GM06990 (cell line): Measurements from ENCODE around the gene CEP126.

Experiments used
- DNase-seq: peaks from one replicate; pipeline ENCODE4 v3.0.0-alpha.2; 2011; ENCODE audit not compliant: insufficient read length; ENCODE audit errors: extremely low read depth
- H3K27me3 ChIP-seq: replicated peaks from 2 replicates; pipeline ENCODE4 v1.6.0; 2011; ENCODE audit warnings: low read length; ENCODE audit not compliant: control insufficient read depth, insufficient read depth
- H3K36me3 ChIP-seq: 2 replicates; pipeline ENCODE4 v1.5.1; 2011; ENCODE audit warnings: low read length; ENCODE audit not compliant: control insufficient read depth, insufficient read depth
- H3K4me3 ChIP-seq: replicated peaks from 2 replicates; pipeline ENCODE4 v1.5.1; 2011; ENCODE audit warnings: low read depth, mild to moderate bottlenecking, control low read depth, low read length
- TF ChIP-seq, protein P1 (sequence below): IDR thresholded peaks from 2 replicates; pipeline ENCODE4 v1.5.1; 2011; ENCODE audit warnings: low read length, control low read depth, mild to moderate bottlenecking, inconsistent platforms; ENCODE audit not compliant: insufficient read depth, poor library complexity, severe bottlenecking

The CEP126 gene, protein sequence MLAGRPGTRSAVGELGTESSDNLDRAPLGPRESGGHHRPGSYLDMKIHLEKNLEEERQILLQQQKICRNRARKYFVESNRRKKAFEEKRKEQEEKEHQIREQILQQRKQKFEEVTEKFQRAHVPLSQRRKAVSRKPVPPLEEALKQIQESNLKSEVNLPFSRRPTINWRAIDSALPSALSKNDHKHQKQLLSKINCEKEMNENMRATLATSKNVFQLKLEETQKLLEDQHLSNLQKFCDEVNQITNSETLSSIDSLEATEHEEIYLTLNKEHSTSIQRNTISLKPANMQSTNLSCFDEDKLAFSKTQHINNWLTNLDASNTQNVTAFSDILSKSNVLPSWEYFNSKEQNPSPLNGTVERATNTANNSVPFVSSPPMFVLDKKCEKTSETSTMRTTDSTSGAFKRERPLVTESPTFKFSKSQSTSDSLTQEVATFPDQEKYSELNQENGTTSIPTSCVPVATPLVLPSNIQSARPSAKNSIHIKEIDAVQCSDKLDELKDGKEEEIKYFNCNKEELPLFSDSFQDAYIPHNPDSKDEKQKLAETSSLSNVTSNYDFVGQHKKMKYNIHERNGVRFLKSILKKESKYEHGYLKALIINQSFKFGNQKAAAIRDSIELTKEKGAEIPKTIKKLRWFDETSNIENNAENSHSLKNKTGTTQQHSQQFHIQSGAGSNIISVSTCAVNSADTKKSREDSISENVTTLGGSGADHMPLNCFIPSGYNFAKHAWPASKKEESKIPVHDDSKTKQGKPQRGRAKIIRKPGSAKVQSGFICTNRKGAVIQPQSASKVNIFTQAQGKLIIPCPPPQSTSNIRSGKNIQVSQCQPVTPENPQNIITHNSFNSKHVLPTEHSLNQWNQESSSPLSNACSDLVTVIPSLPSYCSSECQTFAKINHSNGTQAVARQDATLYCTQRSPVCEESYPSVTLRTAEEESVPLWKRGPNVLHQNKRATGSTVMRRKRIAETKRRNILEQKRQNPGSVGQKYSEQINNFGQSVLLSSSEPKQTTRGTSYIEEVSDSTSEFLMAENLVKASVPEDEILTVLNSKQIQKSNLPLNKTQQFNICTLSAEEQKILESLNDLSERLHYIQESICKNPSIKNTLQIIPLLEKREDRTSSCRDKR

DNA sequence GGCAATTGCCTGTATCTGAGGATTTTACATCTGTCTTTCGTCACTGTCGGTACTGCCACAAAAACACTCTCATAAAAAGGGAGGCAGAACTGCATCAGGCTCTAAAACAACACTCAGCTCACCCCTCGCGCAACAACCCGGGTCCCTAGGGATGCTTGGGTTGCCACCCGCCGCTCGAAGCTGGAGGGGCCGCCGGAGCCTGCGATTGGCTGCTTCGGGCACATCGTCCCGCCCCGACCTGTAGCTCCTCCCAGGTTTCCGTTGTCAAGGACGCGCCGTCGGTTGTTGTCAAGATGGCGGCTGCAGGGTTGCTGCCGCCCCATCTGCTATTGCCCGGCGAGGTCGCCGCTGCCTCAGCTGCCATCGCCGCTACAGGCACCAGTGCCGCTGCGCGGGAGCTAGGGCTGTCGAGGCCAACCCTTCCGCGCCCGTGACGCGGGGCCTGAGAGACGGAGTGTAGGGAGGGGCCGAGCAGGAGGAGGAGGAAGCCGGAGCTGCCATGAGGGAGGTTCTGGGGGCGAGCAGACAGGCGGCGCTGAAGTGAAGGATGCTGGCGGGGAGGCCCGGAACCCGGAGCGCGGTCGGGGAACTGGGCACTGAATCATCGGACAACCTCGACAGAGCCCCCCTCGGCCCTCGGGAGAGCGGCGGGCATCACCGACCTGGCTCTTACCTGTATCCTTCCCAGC, at the start of gene CEP126:
CEP126 (plus strand) TSS at position 273 of the 689 bp plus-strand sequence; CDS start at position 548, 275 bp downstream.
- TF ChIP-seq, protein P1, sequence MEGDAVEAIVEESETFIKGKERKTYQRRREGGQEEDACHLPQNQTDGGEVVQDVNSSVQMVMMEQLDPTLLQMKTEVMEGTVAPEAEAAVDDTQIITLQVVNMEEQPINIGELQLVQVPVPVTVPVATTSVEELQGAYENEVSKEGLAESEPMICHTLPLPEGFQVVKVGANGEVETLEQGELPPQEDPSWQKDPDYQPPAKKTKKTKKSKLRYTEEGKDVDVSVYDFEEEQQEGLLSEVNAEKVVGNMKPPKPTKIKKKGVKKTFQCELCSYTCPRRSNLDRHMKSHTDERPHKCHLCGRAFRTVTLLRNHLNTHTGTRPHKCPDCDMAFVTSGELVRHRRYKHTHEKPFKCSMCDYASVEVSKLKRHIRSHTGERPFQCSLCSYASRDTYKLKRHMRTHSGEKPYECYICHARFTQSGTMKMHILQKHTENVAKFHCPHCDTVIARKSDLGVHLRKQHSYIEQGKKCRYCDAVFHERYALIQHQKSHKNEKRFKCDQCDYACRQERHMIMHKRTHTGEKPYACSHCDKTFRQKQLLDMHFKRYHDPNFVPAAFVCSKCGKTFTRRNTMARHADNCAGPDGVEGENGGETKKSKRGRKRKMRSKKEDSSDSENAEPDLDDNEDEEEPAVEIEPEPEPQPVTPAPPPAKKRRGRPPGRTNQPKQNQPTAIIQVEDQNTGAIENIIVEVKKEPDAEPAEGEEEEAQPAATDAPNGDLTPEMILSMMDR: peak; percentile 39
- no peaks in the 10 kb centered on the region for H3K36me3 ChIP-seq

GRCh38 chr11:101866619-101867491, 48.0 kb upstream of the CEP126 start:
- Histone ChIP-seq H3K36me3 (no peaks in the 10 kb centered on the region), H3K4me3 (no peak overlapping the region), H3K27me3 (no peaks in the 10 kb centered on the region)
- no peak for DNase-seq
- TF ChIP-seq, protein P1: no peak

More for the DNA sequence above, at the start of gene CEP126:
- Histone ChIP-seq H3K4me3 (peak within 1 kb of the TSS; percentile 55), H3K27me3 (no peaks in the 10 kb centered on the region; the same call in 1 of the 2 replicates)
- DNase-seq: peak; percentile 89

DNA sequence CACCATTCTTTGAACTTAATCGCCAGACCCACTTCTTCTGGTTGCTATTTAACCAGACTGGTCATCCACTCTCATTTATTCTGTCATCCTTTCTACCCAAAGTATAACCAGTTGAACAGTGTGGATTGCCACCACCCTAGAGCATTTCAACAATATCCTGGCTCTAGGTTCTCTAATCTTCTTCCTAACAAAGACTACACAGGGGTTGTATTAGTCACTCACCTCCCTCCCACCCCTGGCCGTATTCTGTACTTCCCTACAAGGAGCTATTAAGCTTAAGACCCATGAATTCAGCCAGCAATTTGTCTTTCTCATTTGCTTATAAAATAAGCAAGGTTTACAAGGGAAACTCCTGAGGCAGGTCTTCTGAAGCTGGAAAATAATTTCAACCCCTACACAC, 46.9 kb upstream of the CEP126 start:
- no peak overlapping the region for H3K4me3 ChIP-seq
- TF ChIP-seq, protein P1: no peak
- H3K36me3 ChIP-seq: no peaks in the 10 kb centered on the region
- no peaks in the 10 kb centered on the region for H3K27me3 ChIP-seq
- no peak for DNase-seq

DNA sequence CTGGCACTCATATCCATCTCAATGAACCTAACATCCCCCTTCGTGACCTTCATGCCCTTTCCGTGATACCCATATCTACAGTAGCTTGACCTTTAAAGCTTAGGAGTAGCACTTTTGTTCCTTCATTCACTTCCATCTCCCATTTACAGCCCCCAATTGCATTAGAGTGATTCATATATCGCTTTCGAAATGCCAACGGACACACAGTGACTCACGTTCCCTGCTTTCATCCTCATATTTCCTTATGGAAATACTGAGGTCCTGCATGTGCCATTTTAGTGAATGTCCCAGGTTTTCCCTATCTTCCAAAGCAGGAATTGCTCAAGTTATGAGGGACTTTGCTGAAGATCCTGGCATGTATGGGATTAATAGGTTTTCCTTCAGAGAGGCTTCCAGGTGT, 44.3 kb upstream of the CEP126 start:
- H3K36me3 ChIP-seq: no peaks in the 10 kb centered on the region
- no peaks in the 10 kb centered on the region for H3K27me3 ChIP-seq
- TF ChIP-seq, protein P1: no peak
- no peak overlapping the region for H3K4me3 ChIP-seq
- no peak for DNase-seq
